HG03280 (cell line): ENCODE data around the gene CDK14.

ENCODE experiments used
- ATAC-seq: cut with Tn5 transposase; IDR thresholded peaks from one replicate; pipeline ENCODE4 v1.9.1; 2021; ENCODE audit warnings: mild to moderate bottlenecking, moderate library complexity; ENCODE audit not compliant: unreplicated experiment

The CDK14 gene

DNA sequence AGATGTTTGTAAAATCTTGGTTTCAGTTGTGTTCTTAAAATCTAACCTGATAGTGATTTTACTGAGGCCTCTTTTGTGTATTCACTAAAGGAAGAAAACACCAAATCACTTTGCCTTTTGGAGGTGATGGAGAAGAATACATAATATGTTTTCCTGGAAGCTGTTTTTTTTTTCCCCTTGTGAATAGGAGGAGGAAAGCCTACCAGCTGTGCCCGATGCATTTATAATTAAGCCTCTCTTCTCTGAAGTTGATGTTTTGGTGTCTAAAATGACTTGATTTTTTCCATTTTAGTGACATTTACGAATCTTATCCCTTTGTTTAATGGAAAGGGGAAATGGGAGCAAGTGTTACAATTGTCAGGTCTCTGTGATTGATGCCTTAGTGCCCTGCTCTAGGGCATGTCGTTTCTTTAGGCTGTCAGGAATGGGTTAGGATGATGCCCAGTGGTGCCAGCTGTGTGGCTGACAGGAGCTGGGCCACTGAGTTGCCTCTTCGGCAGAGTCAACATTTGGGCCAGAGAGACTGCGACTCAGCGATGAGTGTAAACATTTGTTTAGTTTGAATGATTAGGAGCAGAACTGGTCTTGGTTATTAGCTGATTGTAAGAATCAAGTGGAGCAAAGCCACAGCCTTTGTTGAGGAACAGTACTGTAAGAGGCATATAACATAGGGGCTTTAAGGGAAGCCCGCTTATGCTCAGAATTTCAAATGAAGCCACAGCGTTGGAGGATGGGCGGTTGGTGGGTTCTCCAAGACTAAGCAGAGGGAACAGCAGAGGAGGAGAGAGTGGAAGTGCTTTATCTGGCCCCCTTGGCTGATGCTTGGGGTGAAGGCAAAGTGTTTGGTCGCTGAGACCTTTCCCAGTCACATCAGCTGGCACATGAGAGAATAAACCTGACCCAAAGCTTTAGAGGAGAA is 81.6 kb downstream of the CDK14 start:
- ATAC-seq = no peak

GRCh38 chr7:90678986-90679385 is 82.9 kb downstream of the CDK14 start:
- no peak for ATAC-seq

GRCh38 chr7:90680484-90680883 is 84.4 kb downstream of the CDK14 start:
- ATAC-seq = no peak

- no peak for ATAC-seq
Measured at GRCh38 chr7:90681336-90682022, 85.4 kb downstream of the CDK14 start.

GRCh38 chr7:90686146-90686545 is 90.0 kb downstream of the CDK14 start:
- ATAC-seq = no peak

DNA sequence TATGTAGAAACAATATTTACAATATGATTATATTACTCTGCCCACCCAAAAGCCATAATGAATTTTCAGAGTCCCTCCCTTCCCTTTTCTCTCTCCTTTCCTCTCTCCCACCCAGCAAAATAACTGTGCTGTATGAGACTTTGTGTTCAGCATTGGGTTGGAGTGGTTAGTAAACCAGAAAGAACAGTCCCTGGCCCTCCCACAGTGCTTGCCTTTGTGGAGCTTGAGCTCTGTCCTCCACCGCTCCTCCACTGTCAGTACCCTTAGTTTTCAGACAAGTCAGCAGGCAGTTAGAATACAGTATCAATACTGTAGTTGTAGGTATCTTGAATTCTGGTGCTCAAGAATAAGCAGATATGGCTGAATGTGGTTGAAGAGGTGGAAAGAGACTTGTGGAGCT is 92.7 kb downstream of the CDK14 start:
- ATAC-seq = no peak

DNA sequence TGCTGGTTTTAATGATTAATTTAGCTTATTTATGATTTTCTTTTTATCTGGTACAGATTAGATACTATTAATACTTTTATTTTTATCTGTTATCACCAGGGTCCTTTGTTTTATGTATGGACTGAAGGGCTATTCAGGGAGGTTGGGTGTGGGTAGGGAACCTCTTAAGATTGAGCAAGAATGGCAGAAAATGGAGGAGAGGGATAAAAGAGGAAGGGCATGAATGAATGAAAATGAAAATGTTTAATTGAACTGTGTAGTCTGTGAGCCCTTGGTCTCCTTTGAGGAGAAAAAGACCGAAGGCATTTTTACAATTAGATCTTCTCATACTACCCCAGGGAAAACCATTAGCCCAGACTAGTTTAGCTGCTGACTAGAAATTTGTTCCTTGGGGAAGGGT is 93.1 kb downstream of the CDK14 start:
- no peak for ATAC-seq

DNA sequence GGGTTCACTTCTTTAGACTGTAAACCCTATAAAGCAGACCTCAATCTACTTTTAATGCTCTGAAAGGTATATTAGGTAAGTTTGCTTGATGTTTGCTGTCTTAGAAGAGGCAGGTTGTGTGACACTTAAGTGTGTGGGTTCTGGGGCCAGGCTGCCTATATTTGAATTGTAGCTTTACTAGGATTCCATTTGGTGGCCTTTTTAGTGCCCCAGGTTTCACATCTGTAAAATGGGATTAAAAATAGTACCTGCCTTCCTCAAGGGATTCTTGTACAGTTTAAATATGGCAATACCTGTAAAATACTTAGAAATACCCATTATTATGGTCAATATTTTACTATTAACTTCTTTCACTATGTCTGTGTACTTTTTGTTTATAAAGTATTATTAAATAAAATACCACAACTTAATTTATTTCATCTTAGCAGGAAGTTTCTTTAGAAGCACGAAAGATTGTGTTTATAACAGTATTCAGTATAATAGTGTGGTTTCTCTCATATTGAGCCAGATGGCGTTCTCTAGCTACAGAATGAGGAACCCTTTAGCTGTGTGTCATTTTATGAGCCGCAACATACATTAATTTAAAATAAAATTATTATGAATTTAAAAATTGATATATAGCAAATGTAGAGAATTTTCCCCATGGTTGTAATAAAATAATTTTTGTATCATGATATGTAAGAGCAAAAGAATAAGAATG is 94.2 kb downstream of the CDK14 start:
- no peak for ATAC-seq

DNA sequence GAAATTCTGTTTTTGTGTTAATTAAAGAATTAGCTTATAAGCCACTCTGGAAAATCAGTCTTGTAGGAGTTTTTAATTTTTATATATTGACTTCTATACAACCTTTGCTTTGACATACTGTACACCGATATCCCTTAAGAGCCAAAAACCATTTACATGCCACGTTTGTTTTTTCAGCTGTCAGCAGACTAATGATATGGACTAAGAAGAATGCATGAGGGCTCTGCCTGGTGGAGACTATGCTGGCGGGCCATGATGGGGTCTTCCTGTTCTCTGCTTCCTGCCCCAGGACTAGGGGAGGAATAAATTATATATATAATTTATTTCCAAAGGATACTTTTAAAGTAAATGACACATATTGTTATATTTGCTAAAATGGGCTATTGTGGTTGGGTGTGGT is 96.3 kb downstream of the CDK14 start:
- no peak for ATAC-seq

DNA sequence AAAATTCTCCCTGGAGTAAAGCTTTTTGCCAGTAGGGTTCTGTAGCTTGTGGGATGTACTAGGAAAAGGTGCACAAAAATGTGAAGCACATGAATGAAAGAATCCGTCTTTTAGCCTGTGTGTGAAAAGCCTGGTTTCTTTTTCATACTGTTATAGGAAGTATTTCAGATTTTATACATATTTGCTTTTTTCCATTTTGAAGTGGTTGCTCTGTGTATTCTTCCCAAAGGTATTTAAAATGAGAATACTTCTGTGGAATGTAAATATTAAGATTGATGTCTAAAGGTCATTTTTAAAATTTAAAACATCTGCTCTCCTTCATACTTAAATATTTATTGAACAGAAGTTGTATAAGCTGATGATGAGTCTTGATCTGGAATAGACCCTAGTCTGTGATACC is 96.8 kb downstream of the CDK14 start:
- ATAC-seq = no peak

DNA sequence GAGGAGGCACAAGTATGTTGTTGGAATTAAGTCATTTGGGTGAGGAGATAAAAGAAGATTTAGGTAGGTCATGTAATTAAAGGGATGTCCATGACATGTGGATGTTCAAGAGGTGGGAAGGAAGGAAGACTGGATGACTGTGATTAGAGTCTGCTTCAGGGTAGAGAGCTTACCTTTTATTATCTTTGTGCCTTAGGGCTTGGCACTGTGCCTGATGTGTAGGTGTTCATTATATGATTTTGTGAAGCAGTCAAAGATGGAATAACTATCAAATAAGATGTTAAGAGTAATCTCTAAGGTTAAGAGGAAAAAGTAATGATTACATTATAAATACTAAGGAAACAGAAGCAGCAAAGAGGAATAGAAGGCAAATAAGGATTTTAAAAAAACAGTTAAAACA is 97.8 kb downstream of the CDK14 start:
- no peak for ATAC-seq

DNA sequence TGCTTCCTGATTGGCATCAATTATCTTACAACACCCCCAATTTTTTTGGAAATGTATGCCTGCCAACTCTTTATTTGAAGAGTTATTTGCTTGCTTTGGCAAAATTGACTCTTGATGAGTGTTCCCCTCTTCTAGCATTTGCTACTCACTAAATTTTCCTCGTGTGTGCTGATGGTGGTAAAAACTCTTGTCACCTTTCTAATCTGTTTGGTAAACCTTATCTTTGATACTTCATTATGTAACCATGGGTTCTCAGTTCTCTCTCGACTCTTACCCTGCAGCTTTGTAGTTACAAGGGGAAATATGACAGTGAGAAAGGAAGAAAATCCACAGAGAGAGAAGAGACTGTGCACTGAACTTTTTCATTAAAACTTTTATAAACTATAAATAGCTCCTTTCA is 102.5 kb downstream of the CDK14 start:
- ATAC-seq = no peak

- no peak for ATAC-seq
Measured at GRCh38 chr7:90701021-90701420, 104.9 kb downstream of the CDK14 start.

GRCh38 chr7:90701771-90702170 is 105.7 kb downstream of the CDK14 start:
- ATAC-seq = no peak

- no peak for ATAC-seq
Measured at GRCh38 chr7:90705391-90706071, 109.4 kb downstream of the CDK14 start.

- ATAC-seq = no peak
Measured at GRCh38 chr7:90706072-90706716, 110.1 kb downstream of the CDK14 start.

GRCh38 chr7:90708841-90709317 is 112.8 kb downstream of the CDK14 start:
- peak; percentile 72 for ATAC-seq

DNA sequence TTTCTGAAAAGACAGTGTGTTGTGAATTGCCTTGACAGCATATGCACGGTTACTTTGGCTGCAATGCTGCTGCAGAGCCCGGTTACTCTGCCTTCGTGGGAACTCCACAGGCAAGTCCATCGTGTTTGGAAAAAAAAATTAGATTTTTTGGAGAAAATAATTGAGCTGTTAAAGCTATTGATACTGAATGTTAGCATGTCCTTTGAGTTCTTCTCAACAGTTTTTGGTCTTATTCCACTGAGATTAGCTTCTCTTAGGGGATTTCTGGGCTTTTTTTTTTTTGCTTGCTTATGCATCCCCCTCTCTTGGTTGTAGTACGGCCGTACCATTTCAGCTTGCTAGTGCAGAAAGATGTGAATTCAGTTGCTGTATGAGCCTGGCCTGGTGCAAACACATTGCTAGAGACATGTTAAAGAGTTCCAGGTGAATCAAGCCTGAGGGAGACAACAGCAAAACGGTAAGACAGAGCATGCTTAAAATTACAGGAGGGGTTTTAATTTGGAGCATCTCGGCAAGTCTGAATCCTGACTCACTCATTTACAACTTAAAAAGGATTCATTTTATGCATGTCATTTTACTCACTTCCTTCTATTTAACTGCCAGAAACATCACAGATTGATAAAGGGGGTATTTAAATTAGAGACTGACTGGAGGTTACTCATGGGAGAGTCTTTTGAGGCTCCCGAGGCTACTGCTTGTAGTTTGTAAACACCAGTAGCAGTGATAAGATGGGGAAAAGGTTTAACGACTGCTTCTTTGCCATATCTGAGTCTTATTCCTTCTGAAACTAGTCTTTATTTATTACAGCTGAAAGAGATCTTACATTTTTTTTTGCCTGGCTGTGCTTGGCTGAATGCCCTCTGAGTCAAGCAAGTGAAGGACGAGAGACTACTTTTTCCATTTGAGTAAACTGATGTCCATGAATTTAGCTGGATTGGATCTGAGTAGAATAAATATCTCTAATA is 113.7 kb downstream of the CDK14 start:
- ATAC-seq = peak; percentile 31

- ATAC-seq = peak; percentile 6
Measured at GRCh38 chr7:90710466-90710850, 114.3 kb downstream of the CDK14 start.
